Panc1 (cell line): Measurements from ENCODE around the gene COMMD7. TPM values are rescaled to one million over a fixed set of nuclear protein-coding genes. Genes with fewer than 3 reads are reported as not detected.
A peak's percentile ranks its signal among the peaks of the same experiment; 100 is the strongest.

Source experiments
- ATAC-seq: fragments of 200-7000 bp; cut with Tn5 transposase; 2 replicates; pipeline ENCODE4 v1.9.1; 2020; ENCODE audit warnings: mild to moderate bottlenecking, moderate library complexity
- Bru-seq: library from RNA; stranded (reverse); fragments of 400-500 nt; gene quantifications from one replicate; lab custom pipeline; 2021; lab: Mats Ljungman, UMichigan
- BruChase-seq, 2 experiments: library from RNA; stranded (reverse); fragments of 400-500 nt; gene quantifications; one replicate each; lab custom pipeline; 2021; lab: Mats Ljungman, UMichigan
- BruUV-seq: library from RNA; stranded (reverse); fragments of 400-500 nt; replicated peaks from 2 replicates; lab custom pipeline; 2021; lab: Mats Ljungman, UMichigan
- CTCF ChIA-PET: fragments of 300-600 bp; sonication (Branson Sonifier 250); formaldehyde crosslinking; loops from one replicate; lab custom pipeline; 2022; ENCODE audit warnings: antibody characterized with exemption; lab: Charles Lee
- POLR2A ChIA-PET: fragments of 300-600 bp; sonication (Branson Sonifier 250); formaldehyde crosslinking; loops from one replicate; lab custom pipeline; 2022; ENCODE audit warnings: antibody characterized with exemption; lab: Charles Lee
- DNase-seq: peaks from one replicate; pipeline ENCODE4 v3.0.0-alpha.2; 2010; ENCODE audit warnings: low read depth, low spot score
- H3K27ac ChIP-seq: 2 replicates; pipeline ENCODE4 v1.5.1; 2011; ENCODE audit warnings: mild to moderate bottlenecking, low read length, inconsistent platforms
- H3K27me3 ChIP-seq: fragments of 200-500 bp; sonication (Bioruptor generic); 2 replicates; pipeline ENCODE4 v1.6.0; 2014; ENCODE audit warnings: low read length, inconsistent platforms; ENCODE audit not compliant: control insufficient read depth, insufficient read depth
- H3K36me3 ChIP-seq: fragments of 200-500 bp; sonication (Bioruptor generic); 2 replicates; pipeline ENCODE4 v1.5.1; 2014; ENCODE audit warnings: inconsistent platforms, mild to moderate bottlenecking, low read length, moderate library complexity; ENCODE audit not compliant: control insufficient read depth, insufficient read depth
- H3K4me1 ChIP-seq: 2 replicates; pipeline ENCODE4 v1.5.1; 2011; ENCODE audit warnings: inconsistent platforms, mild to moderate bottlenecking, low read length, moderate library complexity; ENCODE audit not compliant: control insufficient read depth, insufficient read depth
- H3K4me3 ChIP-seq, 2 experiments: 2 replicates each; pipeline ENCODE4 v1.5.1; 2011 to 2012; ENCODE audit warnings: low read depth in 2 of 2, low read length in 2 of 2, mild to moderate bottlenecking in 2 of 2, inconsistent platforms in 1 of 2, moderate library complexity in 1 of 2
- H3K9me3 ChIP-seq: fragments of 200-500 bp; sonication (Bioruptor generic); 2 replicates; pipeline ENCODE4 v1.5.1; 2014; ENCODE audit warnings: low read depth, mild to moderate bottlenecking, inconsistent platforms, low read length, moderate library complexity; ENCODE audit not compliant: control insufficient read depth, insufficient read depth
- POLR2AphosphoS5 ChIP-seq: IDR thresholded peaks from 2 replicates; pipeline ENCODE4 v1.6.1; 2012; ENCODE audit warnings: mild to moderate bottlenecking, low read depth, low read length, moderate library complexity
- SIN3A ChIP-seq: IDR thresholded peaks from 2 replicates; pipeline ENCODE4 v1.6.1; 2012; ENCODE audit warnings: low read depth, mild to moderate bottlenecking, low read length, moderate library complexity, borderline replicate concordance; ENCODE audit not compliant: insufficient read depth
- TCF7L2 ChIP-seq: IDR thresholded peaks from 2 replicates; pipeline ENCODE4 v1.6.1; 2011; ENCODE audit warnings: mild to moderate bottlenecking, low read depth, low read length, inconsistent platforms
- in situ Hi-C: cut with HindIII; loops from 2 replicates; pipeline ENCODE4 v1.10.0; 2016; ENCODE audit warnings: low sequenced_read_pairs, low pct_unique_long_range_greater_than_20kb
- intact Hi-C: fragments of 100-400 bp; cut with micrococcal nuclease; formaldehyde crosslinking; loops from one replicate; pipeline ENCODE4 v1.10.0; 2022; ENCODE audit not compliant: unreplicated experiment
- long read RNA-seq: library from polyadenylated mRNA; unstranded; transcript quantifications from one replicate; pipeline ENCODE4 v2.0.0, GENCODE V29; 2021; ENCODE audit not compliant: unreplicated experiment
- polyA plus RNA-seq: library from polyadenylated mRNA; unstranded; fragments of >200 nt; gene quantifications from one replicate; pipeline ENCODE4 v1.2.1, GENCODE V29; 2012; ENCODE audit warnings: missing spikeins; ENCODE audit not compliant: insufficient read length
- total RNA-seq: library from RNA; stranded (reverse); gene quantifications from one replicate; pipeline ENCODE4 v1.2.1, GENCODE V29; 2021; ENCODE audit not compliant: unreplicated experiment
- TF ChIP-seq, protein P1 (sequence below), 2 experiments: IDR thresholded peaks; 2 replicates each; pipeline ENCODE4 v1.6.1; 2011 to 2012; ENCODE audit warnings: low read depth in 2 of 2, control low read depth in 1 of 2, low read length in 1 of 2, mild to moderate bottlenecking in 1 of 2, moderate library complexity in 1 of 2; ENCODE audit not compliant: insufficient read depth in 1 of 2
- TF ChIP-seq, protein P2 (sequence below): fragments of 450-650 bp; IDR thresholded peaks from 2 replicates; pipeline ENCODE4 v1.5.1; 2017; ENCODE audit warnings: mild to moderate bottlenecking

Gene COMMD7
- 24.8 TPM for total RNA-seq
- 23.3 TPM for polyA plus RNA-seq
- Bru-seq, nascent RNA, result percentile 60 among the genes with signal in this experiment
- BruChase-seq, experiment 1, labeled RNA remaining after a 2-hour chase, result percentile 74 among the genes with signal in this experiment
- percentile 92 among the genes with signal in this experiment for BruChase-seq, experiment 2, labeled RNA remaining after a 6-hour chase
- long read RNA-seq, transcript COMMD7-201 (9 exons, 1,900 nt), result major isoform, 44 of 57 reads
- long read RNA-seq, transcript COMMD7-202 (9 exons, 1,343 nt), result minor isoform, 5 of 57 reads
- long read RNA-seq, partial matches to known transcripts, result 0 of 57 reads
- long read RNA-seq, other reads (novel, unspliced or antisense), result 8 of 57 reads

GRCh38 chr20:32743237-32744112 is at the start of gene COMMD7:
COMMD7 (minus strand) TSS chr20:32743467; CDS start chr20:32743391, 76 bp downstream.
- POLR2A ChIA-PET, result no interaction called here
- H3K27ac ChIP-seq, result peak within 1 kb of the TSS; percentile 74
- in situ Hi-C loops, result no loop called here
- H3K4me1 ChIP-seq, result peaks cover 7% of the 10 kb centered on the region; the same call in 1 of the 2 replicates
- DNase-seq (no peak), ATAC-seq (peak; percentile 78)
- intact Hi-C loops, result no loop called here
- CTCF ChIA-PET, result interaction anchor here (0.8 to 1.9 kb wide), 2 partner anchors 19 to 35 kb away, joined by 7 to 11 read pairs; partner anchors contain the start of gene DNMT3B
- peak within 1 kb of the TSS; percentile 57 to 63 for H3K4me3 ChIP-seq
- no TSS peak for BruUV-seq
- H3K36me3 ChIP-seq, result no peaks in the 10 kb centered on the region
- H3K27me3 ChIP-seq, result no peaks in the 10 kb centered on the region
- H3K9me3 ChIP-seq, result no peaks in the 10 kb centered on the region
- TF ChIP-seq, protein P1, sequence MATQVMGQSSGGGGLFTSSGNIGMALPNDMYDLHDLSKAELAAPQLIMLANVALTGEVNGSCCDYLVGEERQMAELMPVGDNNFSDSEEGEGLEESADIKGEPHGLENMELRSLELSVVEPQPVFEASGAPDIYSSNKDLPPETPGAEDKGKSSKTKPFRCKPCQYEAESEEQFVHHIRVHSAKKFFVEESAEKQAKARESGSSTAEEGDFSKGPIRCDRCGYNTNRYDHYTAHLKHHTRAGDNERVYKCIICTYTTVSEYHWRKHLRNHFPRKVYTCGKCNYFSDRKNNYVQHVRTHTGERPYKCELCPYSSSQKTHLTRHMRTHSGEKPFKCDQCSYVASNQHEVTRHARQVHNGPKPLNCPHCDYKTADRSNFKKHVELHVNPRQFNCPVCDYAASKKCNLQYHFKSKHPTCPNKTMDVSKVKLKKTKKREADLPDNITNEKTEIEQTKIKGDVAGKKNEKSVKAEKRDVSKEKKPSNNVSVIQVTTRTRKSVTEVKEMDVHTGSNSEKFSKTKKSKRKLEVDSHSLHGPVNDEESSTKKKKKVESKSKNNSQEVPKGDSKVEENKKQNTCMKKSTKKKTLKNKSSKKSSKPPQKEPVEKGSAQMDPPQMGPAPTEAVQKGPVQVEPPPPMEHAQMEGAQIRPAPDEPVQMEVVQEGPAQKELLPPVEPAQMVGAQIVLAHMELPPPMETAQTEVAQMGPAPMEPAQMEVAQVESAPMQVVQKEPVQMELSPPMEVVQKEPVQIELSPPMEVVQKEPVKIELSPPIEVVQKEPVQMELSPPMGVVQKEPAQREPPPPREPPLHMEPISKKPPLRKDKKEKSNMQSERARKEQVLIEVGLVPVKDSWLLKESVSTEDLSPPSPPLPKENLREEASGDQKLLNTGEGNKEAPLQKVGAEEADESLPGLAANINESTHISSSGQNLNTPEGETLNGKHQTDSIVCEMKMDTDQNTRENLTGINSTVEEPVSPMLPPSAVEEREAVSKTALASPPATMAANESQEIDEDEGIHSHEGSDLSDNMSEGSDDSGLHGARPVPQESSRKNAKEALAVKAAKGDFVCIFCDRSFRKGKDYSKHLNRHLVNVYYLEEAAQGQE (IDR thresholded peaks at IDR 0.05; ENCODE audit: insufficient read depth in 1 of 2, low read depth in 2 of 2, low read length in 1 of 2), result no peak
- no peak for TF ChIP-seq POLR2AphosphoS5
- TF ChIP-seq TCF7L2, result no peak
- TF ChIP-seq SIN3A, result no peak
- TF ChIP-seq, protein P2, sequence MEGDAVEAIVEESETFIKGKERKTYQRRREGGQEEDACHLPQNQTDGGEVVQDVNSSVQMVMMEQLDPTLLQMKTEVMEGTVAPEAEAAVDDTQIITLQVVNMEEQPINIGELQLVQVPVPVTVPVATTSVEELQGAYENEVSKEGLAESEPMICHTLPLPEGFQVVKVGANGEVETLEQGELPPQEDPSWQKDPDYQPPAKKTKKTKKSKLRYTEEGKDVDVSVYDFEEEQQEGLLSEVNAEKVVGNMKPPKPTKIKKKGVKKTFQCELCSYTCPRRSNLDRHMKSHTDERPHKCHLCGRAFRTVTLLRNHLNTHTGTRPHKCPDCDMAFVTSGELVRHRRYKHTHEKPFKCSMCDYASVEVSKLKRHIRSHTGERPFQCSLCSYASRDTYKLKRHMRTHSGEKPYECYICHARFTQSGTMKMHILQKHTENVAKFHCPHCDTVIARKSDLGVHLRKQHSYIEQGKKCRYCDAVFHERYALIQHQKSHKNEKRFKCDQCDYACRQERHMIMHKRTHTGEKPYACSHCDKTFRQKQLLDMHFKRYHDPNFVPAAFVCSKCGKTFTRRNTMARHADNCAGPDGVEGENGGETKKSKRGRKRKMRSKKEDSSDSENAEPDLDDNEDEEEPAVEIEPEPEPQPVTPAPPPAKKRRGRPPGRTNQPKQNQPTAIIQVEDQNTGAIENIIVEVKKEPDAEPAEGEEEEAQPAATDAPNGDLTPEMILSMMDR, result no peak

DNA sequence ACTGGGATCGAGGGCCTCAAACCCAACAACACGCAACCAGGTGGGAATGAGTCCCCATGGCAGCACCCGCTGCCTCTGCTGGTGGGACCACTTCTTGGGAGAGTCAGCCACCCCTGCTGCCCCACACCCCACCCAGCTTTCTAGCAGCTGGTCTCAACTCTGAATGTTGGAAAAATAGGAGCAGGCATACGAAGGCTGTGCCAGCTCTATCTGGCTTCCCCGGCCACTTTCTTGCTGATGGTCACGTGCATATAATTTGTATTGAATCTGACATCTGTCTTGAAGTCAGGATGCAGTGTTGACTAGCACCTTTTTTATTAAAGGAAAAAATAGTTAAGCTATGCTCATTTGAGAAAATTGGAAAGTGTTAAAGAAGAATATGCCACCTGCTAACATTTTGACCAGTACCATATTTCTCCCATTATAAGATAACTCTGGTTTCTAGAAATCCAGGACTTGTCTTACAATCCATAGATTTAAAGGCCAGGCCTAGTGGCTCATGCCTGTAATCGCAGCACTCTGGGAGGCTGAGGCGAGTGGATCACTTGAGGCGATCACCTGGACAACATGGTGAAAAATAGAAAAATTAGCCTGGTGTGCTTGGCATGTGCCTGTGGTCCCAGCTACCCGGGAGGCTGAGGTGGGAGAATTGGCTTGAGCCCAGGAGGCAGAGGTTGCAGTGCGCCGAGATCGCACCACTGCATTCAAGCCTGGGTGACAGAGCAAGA is 49.6 kb upstream of the COMMD7 start:
- BruUV-seq, result no TSS peak
- Histone ChIP-seq H3K4me3 (no peak overlapping the region), H3K9me3 (no peaks in the 10 kb centered on the region), H3K27ac (no peak overlapping the region), H3K36me3 (no peaks in the 10 kb centered on the region), H3K4me1 (no peaks in the 10 kb centered on the region), H3K27me3 (no peaks in the 10 kb centered on the region)
- CTCF ChIA-PET, result no interaction called here
- in situ Hi-C loops, result no loop called here
- POLR2A ChIA-PET, result interaction anchor here (0.6 kb wide), 1 partner anchor 100 kb away, joined by 19 read pairs; no protein-coding TSS in a partner anchor
- ATAC-seq (no peak), DNase-seq (no peak)
- TF ChIP-seq TCF7L2, result no peak
- TF ChIP-seq, protein P2, result no peak
- TF ChIP-seq, protein P1 (IDR thresholded peaks at IDR 0.05; ENCODE audit: insufficient read depth in 1 of 2, low read depth in 2 of 2, low read length in 1 of 2), result no peak
- no peak for TF ChIP-seq SIN3A
- TF ChIP-seq POLR2AphosphoS5, result no peak
- intact Hi-C loops, result no loop called here
